MG63 (cell line): ENCODE results near the gene RAB6A. TPM values are rescaled to one million over a fixed set of nuclear protein-coding genes. Genes with fewer than 3 reads are reported as not detected.

Experiments used
- DNase-seq: peaks from one replicate; pipeline ENCODE4 v3.0.0-alpha.2; 2020
- H3K27me3 ChIP-seq: fragments of 250-450 bp; sonication (Bioruptor Pico); 2 replicates; pipeline ENCODE4 v1.5.1; 2020; ENCODE audit warnings: mild to moderate bottlenecking, moderate library complexity
- H3K36me3 ChIP-seq: fragments of 250-450 bp; sonication (Bioruptor Pico); 2 replicates; pipeline ENCODE4 v1.5.1; 2020; ENCODE audit warnings: mild to moderate bottlenecking, moderate library complexity
- H3K4me3 ChIP-seq: fragments of 250-450 bp; sonication (Bioruptor Pico); 2 replicates; pipeline ENCODE4 v1.5.1; 2020; ENCODE audit warnings: mild to moderate bottlenecking, moderate library complexity
- H3K9me3 ChIP-seq: fragments of 250-450 bp; sonication (Bioruptor Pico); 2 replicates; pipeline ENCODE4 v1.5.1; 2020; ENCODE audit warnings: mild to moderate bottlenecking, moderate library complexity
- total RNA-seq: library from RNA; depleted of rRNA; stranded (reverse); fragments of >200 nt; shearing (Covaris generic); gene quantifications from 2 replicates; pipeline ENCODE4 v1.2.3, GENCODE V29; 2014; ENCODE audit warnings: low replicate concordance

Gene RAB6A
- total RNA-seq, 1 experiment from 2014 or later = 72.2 TPM

DNA sequence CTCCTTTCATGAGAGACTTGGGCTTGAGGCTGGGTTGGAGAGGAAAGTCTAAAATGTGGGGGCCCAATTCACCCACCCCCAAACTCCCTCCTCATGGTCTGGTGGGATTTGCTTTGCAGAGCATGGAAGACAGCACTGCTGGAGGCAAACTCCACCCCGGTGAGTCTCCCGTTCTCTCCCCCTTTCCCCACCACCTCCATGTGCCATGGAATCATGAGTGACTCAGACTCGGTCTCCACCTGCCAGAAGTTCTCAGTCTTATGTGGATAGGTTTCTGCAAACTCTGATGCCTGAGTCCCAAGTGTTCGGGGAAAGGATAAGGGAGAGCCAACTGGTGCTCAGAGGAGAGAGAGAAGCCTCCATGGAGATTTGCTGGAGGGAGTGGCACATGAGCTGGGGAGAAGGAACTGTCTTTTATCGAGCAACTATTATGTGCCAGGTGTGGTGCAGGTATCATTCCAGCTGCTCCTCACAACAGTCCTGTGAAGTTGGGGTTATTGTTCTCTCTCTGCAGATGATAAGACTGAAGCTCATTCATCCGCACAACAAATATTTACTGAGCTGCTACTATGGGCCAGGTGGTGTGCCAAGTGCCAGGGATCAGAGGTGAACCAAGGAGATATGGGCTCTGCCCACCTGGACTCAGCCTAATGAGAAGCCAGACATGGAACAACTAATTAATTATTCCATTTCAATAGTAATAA is 107.9 kb downstream of the RAB6A start:
- no peaks in the 10 kb centered on the region for H3K9me3 ChIP-seq
- no peaks in the 10 kb centered on the region for H3K36me3 ChIP-seq
- no peaks in the 10 kb centered on the region for H3K27me3 ChIP-seq
- no peak overlapping the region for H3K4me3 ChIP-seq
- DNase-seq = no peak

- H3K27me3 ChIP-seq = no peaks in the 10 kb centered on the region
- no peak for DNase-seq
- no peaks in the 10 kb centered on the region for H3K36me3 ChIP-seq
- no peaks in the 10 kb centered on the region for H3K9me3 ChIP-seq
- no peak overlapping the region for H3K4me3 ChIP-seq
Measured at GRCh38 chr11:73652046-73652730, 108.7 kb downstream of the RAB6A start.

DNA sequence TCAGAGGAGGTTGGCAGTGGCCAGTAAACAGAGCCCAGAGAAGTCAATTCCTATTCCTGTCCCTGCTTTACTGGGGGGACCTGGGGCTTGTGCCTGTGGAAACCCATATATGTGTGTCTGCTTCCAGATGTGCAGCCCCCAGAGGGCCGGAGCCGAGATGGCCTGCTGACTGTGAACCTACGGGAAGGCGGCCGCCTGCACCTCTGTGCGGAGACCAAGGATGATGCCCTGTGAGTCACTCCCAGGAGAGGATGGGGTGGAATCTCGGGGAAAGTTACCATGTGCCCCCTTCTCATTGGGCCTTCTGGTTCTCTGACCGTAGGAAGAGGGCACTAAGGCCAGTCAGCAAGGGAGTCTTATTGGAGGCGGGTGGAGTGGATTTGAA is 109.2 kb downstream of the RAB6A start:
- Histone ChIP-seq H3K36me3 (no peaks in the 10 kb centered on the region), H3K4me3 (no peak overlapping the region), H3K9me3 (no peaks in the 10 kb centered on the region), H3K27me3 (no peaks in the 10 kb centered on the region)
- DNase-seq = no peak

- no peak for DNase-seq
- no peaks in the 10 kb centered on the region for H3K27me3 ChIP-seq
- H3K4me3 ChIP-seq = no peak overlapping the region
- no peaks in the 10 kb centered on the region for H3K36me3 ChIP-seq
- H3K9me3 ChIP-seq = no peaks in the 10 kb centered on the region
Measured at GRCh38 chr11:73651252-73651651, 109.6 kb downstream of the RAB6A start.

GRCh38 chr11:73650400-73650799 is 110.5 kb downstream of the RAB6A start:
- Histone ChIP-seq H3K4me3 (no peak overlapping the region), H3K27me3 (no peaks in the 10 kb centered on the region), H3K9me3 (no peaks in the 10 kb centered on the region), H3K36me3 (no peaks in the 10 kb centered on the region)
- no peak for DNase-seq

GRCh38 chr11:73649206-73649605 is 111.7 kb downstream of the RAB6A start:
- H3K4me3 ChIP-seq = no peak overlapping the region
- H3K36me3 ChIP-seq = no peaks in the 10 kb centered on the region
- no peaks in the 10 kb centered on the region for H3K27me3 ChIP-seq
- DNase-seq = no peak
- no peaks in the 10 kb centered on the region for H3K9me3 ChIP-seq

GRCh38 chr11:73648571-73649046 is 112.3 kb downstream of the RAB6A start:
- H3K36me3 ChIP-seq = no peaks in the 10 kb centered on the region
- no peak for DNase-seq
- no peak overlapping the region for H3K4me3 ChIP-seq
- H3K27me3 ChIP-seq = no peaks in the 10 kb centered on the region
- H3K9me3 ChIP-seq = no peaks in the 10 kb centered on the region

DNA sequence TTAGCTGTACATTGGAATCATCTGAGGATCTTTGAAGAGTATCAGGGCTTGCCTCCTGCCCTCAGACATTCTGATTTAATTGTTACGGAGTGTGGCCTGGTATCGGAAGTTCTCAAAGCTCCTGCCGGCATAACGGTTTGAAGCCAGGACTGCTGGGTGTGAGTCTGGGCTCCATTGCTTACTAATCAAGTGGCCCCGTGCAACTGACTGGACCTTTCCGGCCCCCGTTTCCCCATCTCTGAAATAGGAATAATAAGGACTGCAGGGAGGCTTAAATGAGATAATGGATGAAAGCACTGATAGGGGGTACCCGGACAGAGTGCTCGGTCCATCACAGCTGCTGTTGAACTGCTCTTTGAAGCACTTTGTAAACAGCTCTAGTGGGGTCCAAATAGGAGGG is 112.8 kb downstream of the RAB6A start:
- Histone ChIP-seq H3K4me3 (no peak overlapping the region), H3K9me3 (no peaks in the 10 kb centered on the region), H3K36me3 (no peaks in the 10 kb centered on the region), H3K27me3 (no peaks in the 10 kb centered on the region)
- DNase-seq = no peak

- Histone ChIP-seq H3K9me3 (no peaks in the 10 kb centered on the region), H3K27me3 (no peaks in the 10 kb centered on the region), H3K36me3 (no peaks in the 10 kb centered on the region), H3K4me3 (no peak overlapping the region)
- peak; percentile 40 for DNase-seq
Measured at GRCh38 chr11:73647459-73648100, 113.3 kb downstream of the RAB6A start.

DNA sequence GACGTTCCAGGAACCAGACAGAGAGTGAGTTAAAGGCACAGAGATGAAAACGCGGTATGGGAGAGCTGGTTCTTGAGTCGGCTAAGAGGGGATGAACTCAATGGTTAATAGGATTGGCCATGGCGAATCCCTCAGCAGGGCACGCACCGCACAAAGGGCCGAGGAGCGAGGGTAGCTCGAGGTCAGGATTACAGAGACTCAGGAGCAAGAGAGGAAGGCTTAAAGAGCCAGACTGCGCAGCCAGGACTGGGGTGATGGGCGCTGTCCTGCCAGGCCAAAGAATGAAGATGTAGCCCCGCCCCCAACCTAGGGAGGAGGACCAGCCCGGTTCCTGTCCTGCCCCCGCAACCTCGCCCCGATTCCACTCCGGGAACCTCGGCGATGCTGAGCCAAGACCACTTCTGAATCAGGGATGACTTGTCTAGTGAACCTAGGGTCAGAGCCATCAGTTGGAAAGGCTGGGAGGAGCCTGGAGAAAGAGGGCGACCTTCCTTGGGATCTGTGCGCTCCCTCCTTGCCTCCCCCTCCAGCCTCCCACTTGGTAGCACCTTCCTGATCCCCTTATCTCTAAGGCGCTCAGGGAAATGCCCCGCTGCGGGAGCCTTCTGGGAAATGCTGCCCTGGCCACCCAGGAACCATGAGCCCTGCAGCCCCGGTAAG is 114.8 kb downstream of the RAB6A start, which contains the start of gene PLEKHB1:
Gene PLEKHB1, plus strand, starts transcription at position 610 of the 660 bp plus-strand sequence. Its CDS starts 28 bp downstream, at position 638.
- DNase-seq = no peak
- no peaks in the 10 kb centered on the region for H3K9me3 ChIP-seq
- H3K36me3 ChIP-seq = no peaks in the 10 kb centered on the region
- H3K4me3 ChIP-seq = no peak within 1 kb of the TSS
- H3K27me3 ChIP-seq = no peaks in the 10 kb centered on the region

DNA sequence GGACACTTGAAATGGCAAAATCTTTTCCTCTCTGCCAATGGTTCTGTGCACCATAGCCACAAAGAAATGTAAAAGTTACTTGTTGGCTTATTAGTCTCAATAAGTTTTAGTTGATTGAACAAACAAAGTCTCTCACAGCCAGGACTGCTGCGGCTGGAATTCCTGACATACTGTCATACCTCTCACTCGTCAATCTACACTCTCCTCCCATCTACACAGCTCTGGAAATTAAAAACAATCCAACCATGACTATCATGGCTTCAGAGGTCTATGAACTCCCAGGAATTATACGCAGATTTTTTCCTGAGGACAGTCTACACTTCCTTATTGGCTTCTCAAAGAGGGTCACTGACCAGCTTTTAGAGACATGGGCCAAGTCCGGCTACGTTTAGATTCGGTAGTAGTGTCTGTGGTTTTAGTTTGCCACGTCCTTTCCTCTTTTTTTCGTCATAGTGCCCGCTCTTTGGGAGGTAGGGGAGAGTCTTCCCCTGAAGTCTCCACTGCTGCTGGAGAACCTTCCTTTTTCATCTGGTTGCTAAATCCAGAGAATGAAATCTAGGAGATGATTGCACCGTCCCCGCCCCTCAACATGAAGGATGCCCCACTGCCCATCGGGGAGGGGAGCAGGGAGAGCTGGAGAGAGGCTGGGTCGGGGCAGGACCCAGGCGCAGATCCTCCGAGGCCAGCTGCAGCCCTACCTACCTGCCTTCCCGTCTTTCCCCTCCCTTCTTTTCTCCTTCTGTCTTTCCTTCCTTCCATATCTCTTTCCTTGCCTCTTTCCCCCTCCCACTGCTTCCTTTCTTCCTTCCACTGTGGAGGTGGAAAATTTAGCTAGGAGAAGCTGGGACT is 115.5 kb downstream of the RAB6A start:
- H3K9me3 ChIP-seq = no peaks in the 10 kb centered on the region
- no peaks in the 10 kb centered on the region for H3K36me3 ChIP-seq
- no peaks in the 10 kb centered on the region for H3K27me3 ChIP-seq
- H3K4me3 ChIP-seq = no peak overlapping the region
- no peak for DNase-seq

DNA sequence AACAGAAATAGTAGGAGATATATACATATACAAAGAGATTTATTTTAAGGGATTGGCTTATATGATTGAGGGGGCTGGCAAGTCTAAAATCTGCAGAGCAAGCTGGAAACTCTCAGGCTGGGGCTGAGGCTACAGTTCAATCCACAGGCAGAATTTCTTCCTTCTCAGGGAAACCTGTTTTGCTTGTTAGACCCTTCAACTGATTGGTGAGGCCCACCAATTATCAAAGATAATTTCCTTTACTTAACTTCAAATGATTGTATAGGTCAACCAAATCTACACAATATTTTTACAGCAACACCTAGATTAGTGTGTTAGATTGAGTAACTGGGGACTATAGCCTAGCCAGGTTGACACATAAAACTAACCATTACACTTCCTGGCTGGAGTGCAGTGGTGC is 119.2 kb downstream of the RAB6A start:
- DNase-seq = no peak
- Histone ChIP-seq H3K27me3 (no peaks in the 10 kb centered on the region), H3K4me3 (no peak overlapping the region), H3K9me3 (no peaks in the 10 kb centered on the region), H3K36me3 (no peaks in the 10 kb centered on the region)

- H3K27me3 ChIP-seq = no peaks in the 10 kb centered on the region
- H3K36me3 ChIP-seq = no peaks in the 10 kb centered on the region
- H3K9me3 ChIP-seq = no peaks in the 10 kb centered on the region
- DNase-seq = no peak
- H3K4me3 ChIP-seq = no peak overlapping the region
Measured at GRCh38 chr11:73640592-73640991, 120.3 kb downstream of the RAB6A start.

- H3K36me3 ChIP-seq = no peaks in the 10 kb centered on the region
- DNase-seq = no peak
- no peaks in the 10 kb centered on the region for H3K27me3 ChIP-seq
Measured at GRCh38 chr11:73637012-73637411, 123.9 kb downstream of the RAB6A start.

GRCh38 chr11:73636249-73636648 is 124.6 kb downstream of the RAB6A start:
- Histone ChIP-seq H3K27me3 (no peaks in the 10 kb centered on the region), H3K36me3 (no peaks in the 10 kb centered on the region), H3K4me3 (no peak overlapping the region), H3K9me3 (no peaks in the 10 kb centered on the region)
- no peak for DNase-seq

More at GRCh38 chr11:73637012-73637411, 123.9 kb downstream of the RAB6A start:
- H3K9me3 ChIP-seq = no peaks in the 10 kb centered on the region
- H3K4me3 ChIP-seq = no peak overlapping the region

DNA sequence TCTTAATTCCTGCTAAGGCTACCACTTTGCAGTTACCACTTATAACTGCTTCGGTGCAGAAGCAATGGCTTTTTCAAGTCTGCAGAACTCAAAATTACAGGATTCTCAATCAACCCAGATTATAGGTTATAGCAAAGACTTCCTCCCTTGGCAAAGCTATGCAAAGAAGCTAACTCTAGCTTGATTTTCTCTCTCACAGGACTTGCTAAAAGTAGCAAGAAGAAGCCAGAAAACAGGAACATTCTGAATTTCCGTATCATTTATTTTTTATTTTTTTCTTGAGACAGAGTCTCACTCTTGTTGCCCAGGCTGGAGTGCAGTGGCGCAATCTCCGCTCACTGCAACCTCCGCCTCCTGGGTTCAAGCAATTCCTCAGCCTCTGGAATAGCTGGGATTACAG is 125.2 kb downstream of the RAB6A start:
- H3K36me3 ChIP-seq = no peaks in the 10 kb centered on the region
- H3K4me3 ChIP-seq = no peak overlapping the region
- no peak for DNase-seq
- H3K9me3 ChIP-seq = no peaks in the 10 kb centered on the region
- no peaks in the 10 kb centered on the region for H3K27me3 ChIP-seq
